Neuronal stem cell (in vitro differentiated cells): ENCODE data around the gene LRRTM3.
A peak's percentile ranks its signal among the peaks of the same experiment; 100 is the strongest.

Experiments
- DNase-seq: peaks from one replicate; pipeline ENCODE4 v3.0.0-alpha.2; 2013; ENCODE audit warnings: low spot score
- H2AFZ ChIP-seq: one replicate; pipeline ENCODE4 v1.6.1; 2013; ENCODE audit warnings: mild to moderate bottlenecking, low read length, inconsistent platforms
- H2AK5ac ChIP-seq: 2 replicates; pipeline ENCODE4 v1.6.1; 2013; ENCODE audit warnings: low read depth, mild to moderate bottlenecking, inconsistent platforms, low read length, moderate library complexity, mixed read lengths
- H2BK120ac ChIP-seq: 2 replicates; pipeline ENCODE4 v1.6.1; 2013; ENCODE audit warnings: low read depth, mild to moderate bottlenecking, inconsistent platforms, low read length, moderate library complexity, mixed read lengths
- H2BK12ac ChIP-seq: one replicate; pipeline ENCODE4 v1.6.1; 2013; ENCODE audit warnings: low read length, inconsistent platforms
- H2BK15ac ChIP-seq: 2 replicates; pipeline ENCODE4 v1.6.1; 2013; ENCODE audit warnings: mild to moderate bottlenecking, low read length, inconsistent platforms, mixed read lengths
- H2BK5ac ChIP-seq: one replicate; pipeline ENCODE4 v1.6.1; 2013; ENCODE audit warnings: inconsistent platforms, mild to moderate bottlenecking, low read length, moderate library complexity
- H3K14ac ChIP-seq: one replicate; pipeline ENCODE4 v1.6.1; 2013; ENCODE audit warnings: low read length, inconsistent platforms
- H3K18ac ChIP-seq: 2 replicates; pipeline ENCODE4 v1.6.1; 2013; ENCODE audit warnings: low read length, inconsistent platforms
- H3K23ac ChIP-seq: 2 replicates; pipeline ENCODE4 v1.6.1; 2013; ENCODE audit warnings: low read depth, mild to moderate bottlenecking, mixed read lengths, low read length, inconsistent platforms; ENCODE audit not compliant: poor library complexity
- H3K27ac ChIP-seq: replicated peaks from 3 replicates; pipeline ENCODE4 v1.5.1; 2013; ENCODE audit warnings: low read length, inconsistent platforms
- H3K27me3 ChIP-seq, 3 experiments: 2 replicates each; pipeline ENCODE4 v1.6.1; 2013; ENCODE audit warnings: low read length in 3 of 3, mild to moderate bottlenecking in 2 of 3, inconsistent platforms in 1 of 3, low read depth in 1 of 3, mixed read lengths in 1 of 3, moderate library complexity in 1 of 3; ENCODE audit not compliant: control insufficient read depth in 3 of 3, insufficient read depth in 3 of 3
- H3K36me3 ChIP-seq, 2 donors: replicated peaks in 1 of 2; 2 replicates each; pipeline ENCODE4 v1.6.1; 2013; ENCODE audit warnings: low read length in 2 of 2; ENCODE audit not compliant: control insufficient read depth in 2 of 2, insufficient read depth in 2 of 2
- H3K4ac ChIP-seq: 2 replicates; pipeline ENCODE4 v1.6.1; 2013; ENCODE audit warnings: inconsistent platforms, mild to moderate bottlenecking, low read length, moderate library complexity
- H3K4me1 ChIP-seq, 2 donors: 1 replicate in 1 of 2; 2 replicates in 1 of 2; pipeline ENCODE4 v1.6.1; 2013; ENCODE audit warnings: low read length in 2 of 2, low read depth in 1 of 2; ENCODE audit not compliant: control insufficient read depth in 2 of 2, insufficient read depth in 1 of 2
- H3K4me2 ChIP-seq: one replicate; pipeline ENCODE4 v1.6.1; 2013; ENCODE audit warnings: mild to moderate bottlenecking, low read length, inconsistent platforms; ENCODE audit not compliant: insufficient read depth, poor library complexity, severe bottlenecking
- H3K4me3 ChIP-seq, 2 donors: 2 replicates each; pipeline ENCODE4 v1.5.1; 2013; ENCODE audit warnings: low read length in 2 of 2, mild to moderate bottlenecking in 2 of 2, inconsistent platforms in 1 of 2, moderate library complexity in 1 of 2
- H3K79me1 ChIP-seq: one replicate; pipeline ENCODE4 v1.6.1; 2013; ENCODE audit warnings: low read depth, mild to moderate bottlenecking, inconsistent platforms, low read length, moderate library complexity
- H3K9ac ChIP-seq: one replicate; pipeline ENCODE4 v1.6.1; 2013; ENCODE audit warnings: mild to moderate bottlenecking, low read depth, low read length, inconsistent platforms; ENCODE audit not compliant: poor library complexity
- H3K9me3 ChIP-seq, 2 donors: replicated peaks in 1 of 2; 2 replicates each; pipeline versions ENCODE3 to v1.6.1; 2013; ENCODE audit warnings: low read length in 2 of 2, mild to moderate bottlenecking in 2 of 2, inconsistent platforms in 1 of 2, low read depth in 1 of 2, mixed read lengths in 1 of 2, moderate library complexity in 1 of 2; ENCODE audit not compliant: control insufficient read depth in 2 of 2, insufficient read depth in 1 of 2
- H4K8ac ChIP-seq: one replicate; pipeline ENCODE4 v1.6.1; 2013; ENCODE audit warnings: low read depth, mild to moderate bottlenecking, inconsistent platforms, low read length, moderate library complexity
- H4K91ac ChIP-seq: one replicate; pipeline ENCODE4 v1.6.1; 2013; ENCODE audit warnings: low read length, low read depth, mild to moderate bottlenecking, inconsistent platforms; ENCODE audit not compliant: poor library complexity
- WGBS, 2 donors: extraction: QIAGEN DNeasy Blood & Tissue Kit; methylation state at CpG; one replicate each; pipeline ENCODE4 v1.1.7; 2013; ENCODE audit warnings: missing lambda C conversion rate in 2 of 2, mixed read lengths in 1 of 2; ENCODE audit not compliant: insufficient read length in 2 of 2, insufficient replicate concordance in 1 of 2; ENCODE audit errors: extremely low coverage in 2 of 2; 5-methylcytosine and 5-hydroxymethylcytosine counted together

LRRTM3 gene

DNA sequence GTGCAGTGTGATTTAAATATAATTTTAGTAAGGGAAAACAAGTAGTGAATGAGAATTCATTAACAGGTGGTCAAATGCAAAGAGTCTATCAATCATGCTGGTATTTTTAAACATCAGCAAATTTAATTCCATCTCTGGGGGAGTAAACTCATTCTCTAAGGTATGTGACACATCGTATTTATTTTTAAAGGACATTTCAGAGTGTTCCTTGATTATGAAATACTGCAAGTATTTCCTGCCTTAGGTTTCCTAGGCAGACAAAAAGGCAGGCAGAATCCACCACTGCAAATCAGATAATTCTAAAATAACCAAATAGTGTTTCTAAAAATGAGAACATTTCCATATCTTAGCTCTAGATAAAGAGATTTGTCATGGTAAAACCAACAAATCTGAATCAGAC is 193.8 kb downstream of the LRRTM3 start:
- DNase-seq: no peak
- Histone ChIP-seq H3K27me3 (no peaks in the 10 kb centered on the region), H2BK5ac (no peak overlapping the region), H3K14ac (no peak overlapping the region), H3K27ac (no peak overlapping the region), H4K91ac (no peak overlapping the region), H2AK5ac (no peak overlapping the region), H3K4ac (no peak overlapping the region), H3K4me1 (no peaks in the 10 kb centered on the region), H3K4me2 (no peak overlapping the region), H3K36me3 (no peaks in the 10 kb centered on the region), H3K9me3 (no peaks in the 10 kb centered on the region), H2AFZ (no peak overlapping the region), H3K23ac (no peak overlapping the region), H3K18ac (no peak overlapping the region), H4K8ac (no peak overlapping the region), H2BK15ac (no peak overlapping the region), H3K4me3 (no peak overlapping the region), H3K79me1 (no peaks in the 10 kb centered on the region), H2BK12ac (no peak overlapping the region), H3K9ac (no peak overlapping the region), H2BK120ac (no peak overlapping the region)
- WGBS, 2 donors: no CpG with 5 or more reads among the region's 1 CpG

DNA sequence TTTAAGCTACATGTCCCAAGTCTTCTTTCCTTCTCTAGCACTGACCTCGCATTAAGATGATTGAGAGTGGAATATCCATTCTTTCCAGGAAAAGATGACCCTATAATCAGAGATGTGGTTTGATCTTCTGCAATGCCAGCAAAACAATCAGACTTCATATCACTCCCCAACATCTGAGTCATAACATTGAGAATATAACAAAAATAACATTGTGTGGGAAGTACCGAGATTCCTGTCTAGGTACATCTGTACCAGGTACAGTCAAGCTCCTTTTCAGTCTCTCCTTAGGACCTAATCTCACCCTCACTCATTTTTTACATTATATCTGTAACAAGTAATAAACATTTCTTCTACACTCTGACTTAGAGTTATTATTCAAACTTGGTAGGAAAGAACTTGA is 201.6 kb downstream of the LRRTM3 start:
- Histone ChIP-seq H3K23ac (no peak overlapping the region), H2BK12ac (no peak overlapping the region), H3K4me1 (no peaks in the 10 kb centered on the region), H3K27ac (no peak overlapping the region), H2BK15ac (no peak overlapping the region), H3K9ac (no peak overlapping the region), H4K91ac (no peak overlapping the region), H3K4me3 (no peak overlapping the region), H3K14ac (no peak overlapping the region), H3K36me3 (no peaks in the 10 kb centered on the region), H4K8ac (no peak overlapping the region), H3K4me2 (no peak overlapping the region), H3K18ac (no peak overlapping the region), H3K79me1 (no peaks in the 10 kb centered on the region), H2AK5ac (no peak overlapping the region), H3K4ac (no peak overlapping the region), H2BK120ac (no peak overlapping the region), H2BK5ac (no peak overlapping the region), H3K9me3 (no peaks in the 10 kb centered on the region), H3K27me3 (no peaks in the 10 kb centered on the region), H2AFZ (no peak overlapping the region)
- no peak for DNase-seq
- whole genome bisulfite sequencing, 2 donors: no CpG with 5 or more reads among the region's 2 CpGs

DNA sequence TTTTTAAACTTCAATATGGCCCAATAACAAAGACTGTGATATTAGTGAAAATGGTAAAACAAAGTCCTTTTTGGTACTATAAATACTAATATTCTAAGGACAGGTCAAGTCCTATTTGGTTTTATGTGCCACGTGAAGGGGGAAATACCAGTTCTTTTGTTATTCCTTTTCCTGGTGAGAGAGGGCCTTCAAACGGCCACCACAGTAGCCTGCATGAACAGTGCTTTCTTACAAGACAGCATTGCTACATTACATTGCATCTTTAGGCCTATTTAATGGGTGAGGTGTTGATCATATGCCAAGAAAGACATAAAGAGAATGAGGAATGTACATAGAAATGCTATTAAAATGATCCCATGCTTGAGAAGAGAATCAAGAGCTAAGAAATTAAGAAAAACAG is 214.8 kb downstream of the LRRTM3 start:
- no peak overlapping the region for H4K91ac ChIP-seq

DNA sequence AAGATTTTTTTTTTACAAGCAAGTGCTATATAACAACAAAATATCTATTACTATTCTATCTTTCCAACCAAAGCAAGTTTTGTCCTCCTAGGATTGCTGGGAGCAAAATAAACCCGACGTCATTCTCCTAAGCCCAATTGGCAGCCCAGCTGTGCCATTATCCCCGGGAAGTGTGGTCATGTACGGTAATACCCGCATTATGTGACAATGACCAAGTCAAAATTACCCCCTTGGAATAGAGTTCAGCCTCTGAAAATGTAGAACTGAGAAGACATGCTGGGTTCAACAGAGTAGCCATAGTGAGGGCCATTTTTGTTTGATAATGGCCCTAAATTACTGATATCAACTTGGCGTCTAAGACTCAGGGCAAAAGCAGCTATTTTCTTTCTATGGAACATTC is 215.5 kb downstream of the LRRTM3 start:
- no peak overlapping the region for H4K8ac ChIP-seq
- no peak overlapping the region for H2AK5ac ChIP-seq
- no peak overlapping the region for H3K4ac ChIP-seq
- no peak overlapping the region for H3K18ac ChIP-seq
- no peak overlapping the region for H3K4me2 ChIP-seq
- no peak overlapping the region for H3K9ac ChIP-seq
- no CpG with 5 or more reads among the region's 6 CpGs for WGBS, 2 donors
- peak overlapping the region; percentile 2 for H2AFZ ChIP-seq
- no peak overlapping the region for H3K4me3 ChIP-seq
- H3K36me3 ChIP-seq: no peaks in the 10 kb centered on the region
- H2BK15ac ChIP-seq: no peak overlapping the region
- no peak overlapping the region for H2BK120ac ChIP-seq
- peaks cover 0 to 3% of the 10 kb centered on the region in 2 donors for H3K4me1 ChIP-seq
- no peak overlapping the region for H3K27ac ChIP-seq
- DNase-seq: no peak
- no peak overlapping the region for H3K23ac ChIP-seq
- no peak overlapping the region for H2BK5ac ChIP-seq
- H4K91ac ChIP-seq: no peak overlapping the region
- H3K27me3 ChIP-seq: no peaks in the 10 kb centered on the region
- no peaks in the 10 kb centered on the region for H3K9me3 ChIP-seq
- H3K79me1 ChIP-seq: no peaks in the 10 kb centered on the region
- no peak overlapping the region for H2BK12ac ChIP-seq
- H3K14ac ChIP-seq: no peak overlapping the region

More for the DNA sequence above, 214.8 kb downstream of the LRRTM3 start:
- Histone ChIP-seq H3K23ac (no peak overlapping the region), H2BK12ac (no peak overlapping the region), H3K36me3 (no peaks in the 10 kb centered on the region), H2BK120ac (no peak overlapping the region), H3K4me2 (no peak overlapping the region), H3K9ac (no peak overlapping the region), H3K9me3 (no peaks in the 10 kb centered on the region), H2BK5ac (no peak overlapping the region), H3K14ac (no peak overlapping the region), H3K4me3 (no peak overlapping the region), H3K79me1 (no peaks in the 10 kb centered on the region), H4K8ac (no peak overlapping the region), H3K27ac (no peak overlapping the region), H3K18ac (no peak overlapping the region), H2AK5ac (no peak overlapping the region), H2BK15ac (no peak overlapping the region), H3K4me1 (peaks cover 0 to 3% of the 10 kb centered on the region in 2 donors), H2AFZ (peak overlapping the region; percentile 73), H3K27me3 (no peaks in the 10 kb centered on the region), H3K4ac (no peak overlapping the region)
- no peak for DNase-seq
- no CpG with 5 or more reads among the region's 2 CpGs for WGBS, 2 donors
